Ishikawa (cell line): ENCODE measurements around the gene SOS2.

ENCODE experiments used
- CEBPB ChIP-seq: IDR thresholded peaks from 2 replicates; pipeline ENCODE4 v1.6.1; 2012
- CREB1 ChIP-seq: IDR thresholded peaks from 2 replicates; pipeline ENCODE4 v1.6.1; 2012; ENCODE audit warnings: low read depth
- EGR1 ChIP-seq: IDR thresholded peaks from 2 replicates; pipeline ENCODE4 v1.6.1; 2012
- EP300 ChIP-seq: IDR thresholded peaks from 2 replicates; pipeline ENCODE4 v1.6.1; 2012; ENCODE audit warnings: borderline replicate concordance
- FOXM1 ChIP-seq: IDR thresholded peaks from 2 replicates; pipeline ENCODE4 v1.6.1; 2012; ENCODE audit warnings: low read depth, borderline replicate concordance
- MAX ChIP-seq: IDR thresholded peaks from 2 replicates; pipeline ENCODE4 v1.6.1; 2012
- NFIC ChIP-seq: IDR thresholded peaks from 2 replicates; pipeline ENCODE4 v1.6.1; 2012
- RAD21 ChIP-seq: IDR thresholded peaks from 2 replicates; pipeline ENCODE4 v1.6.1; 2012; ENCODE audit warnings: low read depth
- REST ChIP-seq: IDR thresholded peaks from 2 replicates; pipeline ENCODE4 v1.6.1; 2012; ENCODE audit warnings: low read depth, mild to moderate bottlenecking
- TAF1 ChIP-seq: IDR thresholded peaks from 2 replicates; pipeline ENCODE4 v1.6.1; 2012; ENCODE audit warnings: low read depth, mild to moderate bottlenecking
- TCF12 ChIP-seq: IDR thresholded peaks from 2 replicates; pipeline ENCODE4 v1.6.1; 2012; ENCODE audit warnings: low read depth
- TEAD4 ChIP-seq: IDR thresholded peaks from 2 replicates; pipeline ENCODE4 v1.6.1; 2012
- USF1 ChIP-seq: IDR thresholded peaks from 2 replicates; pipeline ENCODE4 v1.6.1; 2012
- YY1 ChIP-seq: IDR thresholded peaks from 2 replicates; pipeline ENCODE4 v1.6.1; 2012; ENCODE audit warnings: low read depth
- ZBTB7A ChIP-seq: IDR thresholded peaks from 2 replicates; pipeline ENCODE4 v1.6.1; 2012; ENCODE audit warnings: low read depth

Gene SOS2

GRCh38 chr14:50086321-50086711 lies 145.1 kb downstream of the SOS2 start:
- TF ChIP-seq EGR1 (no peak), MAX (no peak), CREB1 (no peak), CEBPB (no peak), USF1 (no peak), FOXM1 (no peak), TEAD4 (no peak)

GRCh38 chr14:50085570-50086320 lies 145.6 kb downstream of the SOS2 start:
- TF ChIP-seq CREB1 (no peak), TAF1 (no peak), TEAD4 (no peak), ZBTB7A (no peak), EP300 (no peak)

GRCh38 chr14:50084666-50085065 lies 146.7 kb downstream of the SOS2 start:
- TF ChIP-seq RAD21 (no peak), CREB1 (no peak), CEBPB (no peak), TEAD4 (no peak), EGR1 (no peak), REST (no peak), ZBTB7A (no peak)

GRCh38 chr14:50083467-50084337 lies 147.7 kb downstream of the SOS2 start:
- TF ChIP-seq FOXM1 (no peak), MAX (no peak), CREB1 (no peak), EGR1 (no peak), EP300 (no peak), TCF12 (no peak), TEAD4 (no peak), RAD21 (no peak), CEBPB (no peak), TAF1 (no peak), ZBTB7A (no peak), YY1 (no peak), REST (no peak), USF1 (no peak), NFIC (no peak)

- TF ChIP-seq RAD21 (no peak), TCF12 (no peak), TEAD4 (no peak), TAF1 (no peak), CREB1 (no peak), YY1 (no peak), FOXM1 (no peak), NFIC (no peak), EP300 (no peak), MAX (no peak)
Observed at GRCh38 chr14:50082784-50083466, 148.5 kb downstream of the SOS2 start.
